Activated T-helper 2 cell treated with anti-CD3 and anti-CD28 coated beads, Interferon-gamma antibody, Interleukin-2, Interleukin-4, amounts not matched to agents 10 μg/mL and 5 μg/mL and 100 μg/mL, durations not matched to agents 14 hours and 24 hours and 36 hours (primary cell): ENCODE results near the gene CD180. TPM values are rescaled to one million over a fixed set of nuclear protein-coding genes. Genes with fewer than 3 reads are reported as not detected.
"Not testable (repeated sequence)": the region's sequence is repeated elsewhere in the genome, so short reads cannot be mapped to it uniquely, and the experiment has no call there.

Source experiments
- DNase-seq: peaks from one replicate; pipeline ENCODE4 v3.0.0; 2021; ENCODE audit warnings: low spot score
- H3K27ac Mint-ChIP-seq: one replicate; pipeline ENCODE4 v1.8.0; 2021; ENCODE audit warnings: mixed read lengths
- H3K27me3 Mint-ChIP-seq: one replicate; pipeline ENCODE4 v1.8.0; 2021; ENCODE audit warnings: low read depth, mixed read lengths
- H3K36me3 Mint-ChIP-seq: one replicate; pipeline ENCODE4 v1.8.0; 2021; ENCODE audit warnings: low read depth, mixed read lengths
- H3K4me1 Mint-ChIP-seq: one replicate; pipeline ENCODE4 v1.8.0; 2021; ENCODE audit warnings: low read depth, mixed read lengths
- H3K4me3 Mint-ChIP-seq: one replicate; pipeline ENCODE4 v1.8.0; 2021; ENCODE audit warnings: low read depth, mild to moderate bottlenecking, moderate library complexity, mixed read lengths
- H3K9me3 Mint-ChIP-seq: one replicate; pipeline ENCODE4 v1.8.0; 2021; ENCODE audit warnings: mixed read lengths
- intact Hi-C: fragments of 100-400 bp; cut with micrococcal nuclease; formaldehyde crosslinking; loops from one replicate; pipeline ENCODE4 v1.15.1; 2023
- total RNA-seq: library from RNA; stranded (reverse); gene quantifications from 2 replicates; pipeline ENCODE4 v1.2.3, GENCODE V29; 2022

CD180 gene
- total RNA-seq, 1 donor from 2014 or later = 0.02 TPM

DNA sequence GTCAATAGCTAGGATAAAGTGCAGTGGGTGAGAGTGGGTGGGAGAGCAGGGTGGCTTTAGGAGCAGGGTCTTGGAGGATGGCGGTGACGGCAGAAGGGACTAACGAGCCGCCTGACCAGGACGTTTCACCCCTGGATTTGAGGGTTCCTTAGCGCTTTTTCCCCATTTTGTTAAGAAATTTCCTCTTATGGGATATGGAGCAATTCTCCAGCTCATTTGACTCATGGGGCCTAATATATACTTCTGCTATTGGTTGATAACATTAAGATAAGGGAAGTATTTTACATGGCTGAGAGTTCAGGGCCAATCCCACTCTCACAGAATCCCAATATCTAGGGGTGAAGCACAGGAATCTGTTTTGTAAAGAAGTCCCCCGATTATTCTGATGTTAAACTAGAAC lies 17.6 kb downstream of the CD180 start:
- H3K36me3 Mint-ChIP-seq = peaks cover 45% of the 10 kb centered on the region
- H3K27ac Mint-ChIP-seq = no peak overlapping the region
- intact Hi-C loops = no loop called here
- DNase-seq = no peak
- H3K9me3 Mint-ChIP-seq = peaks cover 45% of the 10 kb centered on the region
- H3K4me3 Mint-ChIP-seq = no peak overlapping the region
- no peaks in the 10 kb centered on the region for H3K27me3 Mint-ChIP-seq
- peaks cover 39% of the 10 kb centered on the region for H3K4me1 Mint-ChIP-seq

DNA sequence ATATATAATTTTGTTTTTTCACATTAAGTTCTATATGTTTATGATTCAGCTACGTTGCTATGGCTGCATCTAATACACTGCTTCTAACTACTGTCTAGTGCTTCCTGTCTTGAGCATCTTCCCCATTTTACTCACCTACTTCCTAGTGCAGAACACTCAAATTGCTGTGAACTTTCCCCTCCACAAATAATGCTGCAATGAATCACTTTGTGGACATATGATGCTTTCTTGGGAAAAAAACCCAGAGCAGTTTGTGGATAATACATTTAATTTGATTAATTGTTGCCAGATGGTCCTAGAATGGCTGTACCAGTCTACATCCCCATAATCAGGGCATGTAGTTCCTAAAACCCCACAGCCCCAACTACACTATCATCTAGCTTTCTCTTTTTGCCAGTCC lies 18.5 kb downstream of the CD180 start:
- Mint-ChIP-seq H3K36me3 (peaks cover 45% of the 10 kb centered on the region), H3K27ac (no peak overlapping the region), H3K9me3 (peaks cover 45% of the 10 kb centered on the region), H3K27me3 (no peaks in the 10 kb centered on the region), H3K4me1 (peaks cover 37% of the 10 kb centered on the region), H3K4me3 (no peak overlapping the region)
- DNase-seq = no peak
- intact Hi-C loops = no loop called here

DNA sequence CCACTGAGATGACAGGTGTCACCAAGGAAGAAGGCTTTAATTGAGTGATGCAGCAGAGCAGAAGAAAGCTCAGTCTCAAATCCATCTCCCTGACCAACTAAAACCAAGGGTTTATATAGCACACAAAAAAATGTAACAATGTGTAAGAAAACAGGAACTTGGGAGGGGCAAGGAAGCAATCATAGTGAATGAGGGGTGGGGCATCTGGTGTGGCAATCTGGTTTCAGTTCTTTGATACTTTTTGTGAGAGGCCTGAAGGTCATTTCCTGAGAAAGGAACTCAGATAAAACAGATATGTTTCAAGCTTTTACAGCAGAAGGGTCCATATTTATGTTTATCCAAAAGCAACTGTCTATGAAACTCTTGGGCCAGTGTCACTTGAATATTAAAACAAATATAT lies 19.7 kb downstream of the CD180 start:
- no peak overlapping the region for H3K4me3 Mint-ChIP-seq
- H3K4me1 Mint-ChIP-seq = peaks cover 28% of the 10 kb centered on the region
- no peak overlapping the region for H3K27ac Mint-ChIP-seq
- DNase-seq = no peak
- intact Hi-C loops = no loop called here
- peaks cover 45% of the 10 kb centered on the region for H3K9me3 Mint-ChIP-seq
- no peaks in the 10 kb centered on the region for H3K27me3 Mint-ChIP-seq
- peaks cover 49% of the 10 kb centered on the region for H3K36me3 Mint-ChIP-seq

DNA sequence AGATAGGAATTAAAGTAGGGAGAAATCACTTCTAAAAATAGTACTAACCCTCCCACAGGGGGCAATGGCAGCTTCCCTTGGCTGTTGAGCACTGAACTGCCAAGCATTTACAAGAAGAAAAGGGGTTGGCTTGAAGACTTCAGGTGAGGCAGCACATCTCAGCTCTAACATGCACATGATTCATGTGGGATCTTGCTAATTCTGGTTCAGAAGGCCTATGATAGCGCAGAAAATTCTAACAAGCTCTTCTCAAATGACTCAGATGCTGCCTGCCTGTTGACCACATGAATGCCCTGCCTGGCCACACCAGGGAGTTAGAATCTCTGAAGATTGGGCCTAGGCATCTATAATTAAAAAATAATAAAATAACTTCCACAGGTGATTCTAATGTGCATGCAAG lies 22.6 kb downstream of the CD180 start:
- Mint-ChIP-seq H3K36me3 (peaks cover 40% of the 10 kb centered on the region), H3K27ac (no peak overlapping the region), H3K9me3 (peaks cover 36% of the 10 kb centered on the region), H3K4me1 (peaks cover 12% of the 10 kb centered on the region), H3K4me3 (no peak overlapping the region), H3K27me3 (no peaks in the 10 kb centered on the region)
- intact Hi-C loops = no loop called here
- no peak for DNase-seq

DNA sequence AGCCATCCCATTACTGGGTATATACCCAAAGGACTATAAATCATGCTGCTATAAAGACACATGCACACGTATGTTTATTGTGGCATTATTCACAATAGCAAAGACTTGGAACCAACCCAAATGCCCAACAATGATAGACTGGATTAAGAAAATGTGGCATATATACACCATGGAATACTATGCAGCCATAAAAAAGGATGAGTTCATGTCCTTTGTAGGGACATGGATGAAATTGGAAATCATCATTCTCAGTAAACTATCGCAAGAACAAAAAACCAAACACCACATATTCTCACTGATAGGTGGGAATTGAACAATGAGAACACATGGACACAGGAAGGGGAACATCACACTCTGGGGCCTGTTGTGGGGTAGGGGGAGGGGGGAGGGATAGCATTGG lies 23.2 kb downstream of the CD180 start:
- DNase-seq, H3K27me3 Mint-ChIP-seq, H3K4me3 Mint-ChIP-seq, intact Hi-C loops, H3K27ac Mint-ChIP-seq: not testable (repeated sequence)
- Mint-ChIP-seq H3K4me1 (peaks cover 12% of the 10 kb centered on the region), H3K36me3 (peaks cover 35% of the 10 kb centered on the region), H3K9me3 (peaks cover 32% of the 10 kb centered on the region)

DNA sequence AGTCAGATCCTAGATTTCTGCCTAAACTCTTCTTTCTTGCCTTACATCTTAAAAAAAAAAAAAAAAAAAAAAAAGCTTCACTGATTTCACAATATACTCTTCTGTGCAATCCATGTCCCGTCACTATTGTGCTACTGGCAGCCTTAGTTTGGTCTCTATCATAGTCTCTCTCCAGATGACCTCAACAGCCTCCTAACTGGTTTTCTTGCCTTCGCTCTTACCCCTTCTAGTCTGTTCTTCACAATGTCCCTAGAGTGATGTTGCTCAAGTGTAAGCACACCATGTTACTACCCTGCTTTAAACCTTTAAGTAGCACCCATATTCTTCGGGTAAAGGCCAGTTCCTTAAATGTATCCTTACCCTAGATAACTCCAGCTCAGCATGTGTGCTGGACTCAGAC lies 25.8 kb downstream of the CD180 start:
- H3K36me3 Mint-ChIP-seq = peaks cover 18% of the 10 kb centered on the region
- no peak for DNase-seq
- peaks cover 22% of the 10 kb centered on the region for H3K4me1 Mint-ChIP-seq
- H3K9me3 Mint-ChIP-seq = peaks cover 9% of the 10 kb centered on the region
- no peak overlapping the region for H3K4me3 Mint-ChIP-seq
- intact Hi-C loops = no loop called here
- H3K27me3 Mint-ChIP-seq = no peaks in the 10 kb centered on the region
- no peak overlapping the region for H3K27ac Mint-ChIP-seq

DNA sequence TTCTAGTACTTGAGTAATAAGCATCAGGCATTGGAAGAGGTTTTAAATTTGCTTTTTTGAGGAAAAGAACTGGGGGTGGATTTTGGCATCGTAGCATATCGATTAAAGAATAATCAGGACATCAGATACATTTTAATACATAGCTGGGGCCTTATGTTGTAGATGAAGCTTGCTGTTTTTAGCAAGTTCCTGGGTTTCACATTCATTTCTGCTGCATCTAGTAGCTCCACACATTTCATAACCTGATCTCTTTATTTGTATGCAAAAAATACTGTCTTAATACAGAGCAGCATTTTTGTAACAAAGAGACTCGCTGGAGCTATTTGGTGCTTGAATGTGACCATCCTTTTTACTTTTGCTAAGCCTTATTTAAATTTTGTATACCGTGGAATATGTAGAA lies 28.5 kb downstream of the CD180 start:
- intact Hi-C loops = loop anchor here (5.0 kb wide), 3 partner anchors 341 to 1546 kb away; partner anchors contain the start of gene TRIM23
- H3K4me3 Mint-ChIP-seq = peak overlapping the region; percentile 84
- H3K36me3 Mint-ChIP-seq = peaks cover 24% of the 10 kb centered on the region
- H3K4me1 Mint-ChIP-seq = peaks cover 27% of the 10 kb centered on the region
- no peaks in the 10 kb centered on the region for H3K9me3 Mint-ChIP-seq
- no peaks in the 10 kb centered on the region for H3K27me3 Mint-ChIP-seq
- H3K27ac Mint-ChIP-seq = peak overlapping the region; percentile 93
- no peak for DNase-seq

DNA sequence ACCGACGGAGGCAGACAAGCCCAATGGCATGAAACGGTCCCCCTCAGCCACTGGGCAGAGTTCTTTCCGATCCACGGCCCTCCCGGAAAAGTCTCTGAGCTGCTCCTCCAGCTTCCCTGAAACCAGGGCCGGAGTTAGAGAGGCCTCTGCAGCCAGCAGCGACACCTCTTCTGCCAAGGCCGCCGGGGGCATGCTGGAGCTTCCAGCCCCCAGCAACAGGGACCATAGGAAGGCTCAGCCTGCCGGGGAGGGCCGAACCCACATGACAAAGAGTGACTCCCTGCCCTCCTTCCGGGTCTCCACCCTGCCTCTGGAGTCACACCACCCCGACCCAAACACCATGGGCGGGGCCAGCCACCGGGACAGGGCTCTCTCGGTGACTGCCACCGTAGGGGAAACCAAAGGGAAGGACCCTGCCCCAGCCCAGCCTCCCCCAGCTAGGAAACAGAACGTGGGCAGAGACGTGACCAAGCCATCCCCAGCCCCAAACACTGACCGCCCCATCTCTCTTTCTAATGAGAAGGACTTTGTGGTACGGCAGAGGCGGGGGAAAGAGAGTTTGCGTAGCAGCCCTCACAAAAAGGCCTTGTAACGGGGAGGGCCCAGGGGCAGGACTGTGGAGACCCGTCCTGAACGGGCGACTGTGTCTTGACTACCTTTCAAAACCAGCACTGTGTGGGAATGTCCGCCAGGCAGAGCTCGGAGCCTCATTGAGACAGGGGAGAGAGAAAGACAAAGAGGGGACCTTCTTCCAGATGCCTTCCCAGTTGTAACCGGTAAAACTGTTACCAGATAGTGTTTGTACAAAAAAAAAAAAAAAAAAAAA lies 29.9 kb downstream of the CD180 start:
- Mint-ChIP-seq H3K9me3 (no peaks in the 10 kb centered on the region), H3K4me1 (peaks cover 41% of the 10 kb centered on the region), H3K4me3 (peak overlapping the region; percentile 84), H3K27me3 (no peaks in the 10 kb centered on the region), H3K36me3 (peaks cover 31% of the 10 kb centered on the region), H3K27ac (peak overlapping the region; percentile 93)
- DNase-seq = peak; percentile 80
- intact Hi-C loops = loop anchor here (1.0 to 5.0 kb wide), 7 partner anchors 20 to 1544 kb away; partner anchors contain the start of genes PIK3R1 and TRIM23

DNA sequence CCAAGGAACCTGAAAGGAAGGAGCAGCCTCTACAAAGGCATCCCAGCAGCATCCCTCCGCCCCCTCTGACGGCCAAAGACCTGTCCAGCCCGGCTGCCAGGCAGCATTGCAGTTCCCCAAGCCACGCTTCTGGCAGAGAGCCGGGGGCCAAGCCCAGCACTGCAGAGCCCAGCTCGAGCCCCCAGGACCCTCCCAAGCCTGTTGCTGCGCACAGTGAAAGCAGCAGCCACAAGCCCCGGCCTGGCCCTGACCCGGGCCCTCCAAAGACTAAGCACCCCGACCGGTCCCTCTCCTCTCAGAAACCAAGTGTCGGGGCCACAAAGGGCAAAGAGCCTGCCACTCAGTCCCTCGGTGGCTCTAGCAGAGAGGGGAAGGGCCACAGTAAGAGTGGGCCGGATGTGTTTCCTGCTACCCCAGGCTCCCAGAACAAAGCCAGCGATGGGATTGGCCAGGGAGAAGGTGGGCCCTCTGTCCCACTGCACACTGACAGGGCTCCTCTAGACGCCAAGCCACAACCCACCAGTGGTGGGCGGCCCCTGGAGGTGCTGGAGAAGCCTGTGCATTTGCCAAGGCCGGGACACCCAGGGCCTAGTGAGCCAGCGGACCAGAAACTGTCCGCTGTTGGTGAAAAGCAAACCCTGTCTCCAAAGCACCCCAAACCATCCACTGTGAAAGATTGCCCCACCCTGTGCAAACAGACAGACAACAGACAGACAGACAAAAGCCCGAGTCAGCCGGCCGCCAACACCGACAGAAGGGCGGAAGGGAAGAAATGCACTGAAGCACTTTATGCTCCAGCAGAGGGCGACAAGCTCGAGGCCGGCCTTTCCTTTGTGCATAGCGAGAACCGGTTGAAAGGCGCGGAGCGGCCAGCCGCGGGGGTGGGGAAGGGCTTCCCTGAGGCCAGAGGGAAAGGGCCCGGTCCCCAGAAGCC lies 30.8 kb downstream of the CD180 start:
- peak; percentile 82 for DNase-seq
- Mint-ChIP-seq H3K27me3 (no peaks in the 10 kb centered on the region), H3K4me3 (peak overlapping the region; percentile 84), H3K9me3 (no peaks in the 10 kb centered on the region), H3K36me3 (peaks cover 34% of the 10 kb centered on the region), H3K4me1 (peaks cover 49% of the 10 kb centered on the region), H3K27ac (peak overlapping the region; percentile 93)
- intact Hi-C loops = loop anchor here (1.0 to 5.0 kb wide), 7 partner anchors 21 to 1543 kb away; partner anchors contain the start of genes PIK3R1 and TRIM23

DNA sequence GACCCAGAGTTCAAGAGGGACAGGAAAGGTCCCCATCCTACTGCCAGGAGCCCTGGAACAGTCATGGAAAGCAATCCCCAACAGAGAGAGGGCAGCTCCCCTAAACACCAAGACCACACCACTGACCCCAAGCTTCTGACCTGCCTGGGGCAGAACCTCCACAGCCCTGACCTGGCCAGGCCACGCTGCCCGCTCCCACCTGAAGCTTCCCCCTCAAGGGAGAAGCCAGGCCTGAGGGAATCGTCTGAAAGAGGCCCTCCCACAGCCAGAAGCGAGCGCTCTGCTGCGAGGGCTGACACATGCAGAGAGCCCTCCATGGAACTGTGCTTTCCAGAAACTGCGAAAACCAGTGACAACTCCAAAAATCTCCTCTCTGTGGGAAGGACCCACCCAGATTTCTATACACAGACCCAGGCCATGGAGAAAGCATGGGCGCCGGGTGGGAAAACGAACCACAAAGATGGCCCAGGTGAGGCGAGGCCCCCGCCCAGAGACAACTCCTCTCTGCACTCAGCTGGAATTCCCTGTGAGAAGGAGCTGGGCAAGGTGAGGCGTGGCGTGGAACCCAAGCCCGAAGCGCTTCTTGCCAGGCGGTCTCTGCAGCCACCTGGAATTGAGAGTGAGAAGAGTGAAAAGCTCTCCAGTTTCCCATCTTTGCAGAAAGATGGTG lies 31.6 kb downstream of the CD180 start:
- intact Hi-C loops = loop anchor here (5.0 kb wide), 3 partner anchors 338 to 1543 kb away; partner anchors contain the start of gene TRIM23
- H3K4me3 Mint-ChIP-seq = peak overlapping the region; percentile 84
- H3K4me1 Mint-ChIP-seq = peaks cover 55% of the 10 kb centered on the region
- peaks cover 34% of the 10 kb centered on the region for H3K36me3 Mint-ChIP-seq
- no peaks in the 10 kb centered on the region for H3K27me3 Mint-ChIP-seq
- no peak for DNase-seq
- H3K9me3 Mint-ChIP-seq = no peaks in the 10 kb centered on the region
- H3K27ac Mint-ChIP-seq = peak overlapping the region; percentile 93

DNA sequence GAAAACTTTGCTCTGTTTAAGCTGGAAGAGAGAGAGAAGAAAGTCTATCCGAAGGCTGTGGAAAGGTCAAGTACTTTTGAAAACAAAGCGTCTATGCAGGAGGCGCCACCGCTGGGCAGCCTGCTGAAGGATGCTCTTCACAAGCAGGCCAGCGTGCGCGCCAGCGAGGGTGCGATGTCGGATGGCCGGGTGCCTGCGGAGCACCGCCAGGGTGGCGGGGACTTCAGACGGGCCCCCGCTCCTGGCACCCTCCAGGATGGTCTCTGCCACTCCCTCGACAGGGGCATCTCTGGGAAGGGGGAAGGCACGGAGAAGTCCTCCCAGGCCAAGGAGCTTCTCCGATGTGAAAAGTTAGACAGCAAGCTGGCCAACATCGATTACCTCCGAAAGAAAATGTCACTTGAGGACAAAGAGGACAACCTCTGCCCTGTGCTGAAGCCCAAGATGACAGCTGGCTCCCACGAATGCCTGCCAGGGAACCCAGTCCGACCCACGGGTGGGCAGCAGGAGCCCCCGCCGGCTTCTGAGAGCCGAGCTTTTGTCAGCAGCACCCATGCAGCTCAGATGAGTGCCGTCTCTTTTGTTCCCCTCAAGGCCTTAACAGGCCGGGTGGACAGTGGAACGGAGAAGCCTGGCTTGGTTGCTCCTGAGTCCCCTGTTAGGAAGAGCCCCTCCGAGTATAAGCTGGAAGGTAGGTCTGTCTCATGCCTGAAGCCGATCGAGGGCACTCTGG lies 32.6 kb downstream of the CD180 start:
- intact Hi-C loops = no loop called here
- peak overlapping the region; percentile 78 for H3K27ac Mint-ChIP-seq
- DNase-seq = no peak
- H3K9me3 Mint-ChIP-seq = no peaks in the 10 kb centered on the region
- peaks cover 62% of the 10 kb centered on the region for H3K4me1 Mint-ChIP-seq
- H3K36me3 Mint-ChIP-seq = peaks cover 34% of the 10 kb centered on the region
- H3K4me3 Mint-ChIP-seq = peak overlapping the region; percentile 84
- no peaks in the 10 kb centered on the region for H3K27me3 Mint-ChIP-seq
